Measurements from ENCODE around the gene SPTBN4. TPM values are rescaled to one million over a fixed set of nuclear protein-coding genes. Genes with fewer than 3 reads are reported as not detected.

The SPTBN4 gene
- total and polyA plus RNA-seq, 10 of the 15 experiments (the other 5 are each of a cell fraction or from before 2014, with no cell fraction given), result 0.04 to 1.1 (median 0.34) TPM; not detected in 1

DNA sequence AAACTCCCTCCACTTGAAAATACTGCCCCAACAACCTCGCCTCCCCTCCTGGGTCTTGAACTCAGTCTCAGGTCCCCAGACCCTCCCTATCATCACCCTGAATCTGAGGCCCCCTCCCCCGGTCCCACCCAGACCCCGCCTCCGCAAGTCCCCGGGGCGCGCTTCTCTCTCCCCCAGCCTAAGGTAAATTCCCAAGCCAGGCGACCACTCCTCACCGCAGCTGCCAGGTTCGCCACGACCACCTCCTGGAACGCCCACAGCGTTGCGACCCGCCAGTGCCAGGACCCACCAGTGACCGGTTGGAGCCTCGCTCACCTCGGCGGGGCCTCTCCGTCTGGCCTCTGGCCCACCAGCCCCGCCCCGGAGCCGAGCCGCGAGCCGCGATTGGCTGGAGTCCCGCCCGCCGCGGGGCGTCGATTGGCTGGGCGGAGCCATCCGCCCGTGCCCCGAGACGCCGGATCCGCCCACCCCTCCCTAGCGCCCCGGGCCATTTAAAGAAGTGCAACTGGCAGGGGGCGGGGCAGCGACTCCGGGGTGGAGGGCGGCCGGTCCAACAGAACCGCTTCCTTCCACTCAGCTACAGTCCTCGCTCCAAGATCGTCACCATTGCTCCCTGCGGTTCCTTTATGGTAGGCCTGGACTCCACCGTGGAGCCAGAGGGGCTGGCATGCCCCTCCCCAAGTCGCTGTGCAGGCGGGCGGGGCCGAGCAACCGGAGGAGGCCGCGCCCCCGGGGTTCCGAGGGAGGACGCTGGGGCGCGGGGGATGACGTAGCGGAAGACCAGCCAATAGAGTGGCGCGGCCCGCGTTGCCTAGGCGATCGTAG, 22.6 kb upstream of the SPTBN4 start, which contains the start of gene SERTAD3 (continued):
- TF ChIP-seq, protein P1, sequence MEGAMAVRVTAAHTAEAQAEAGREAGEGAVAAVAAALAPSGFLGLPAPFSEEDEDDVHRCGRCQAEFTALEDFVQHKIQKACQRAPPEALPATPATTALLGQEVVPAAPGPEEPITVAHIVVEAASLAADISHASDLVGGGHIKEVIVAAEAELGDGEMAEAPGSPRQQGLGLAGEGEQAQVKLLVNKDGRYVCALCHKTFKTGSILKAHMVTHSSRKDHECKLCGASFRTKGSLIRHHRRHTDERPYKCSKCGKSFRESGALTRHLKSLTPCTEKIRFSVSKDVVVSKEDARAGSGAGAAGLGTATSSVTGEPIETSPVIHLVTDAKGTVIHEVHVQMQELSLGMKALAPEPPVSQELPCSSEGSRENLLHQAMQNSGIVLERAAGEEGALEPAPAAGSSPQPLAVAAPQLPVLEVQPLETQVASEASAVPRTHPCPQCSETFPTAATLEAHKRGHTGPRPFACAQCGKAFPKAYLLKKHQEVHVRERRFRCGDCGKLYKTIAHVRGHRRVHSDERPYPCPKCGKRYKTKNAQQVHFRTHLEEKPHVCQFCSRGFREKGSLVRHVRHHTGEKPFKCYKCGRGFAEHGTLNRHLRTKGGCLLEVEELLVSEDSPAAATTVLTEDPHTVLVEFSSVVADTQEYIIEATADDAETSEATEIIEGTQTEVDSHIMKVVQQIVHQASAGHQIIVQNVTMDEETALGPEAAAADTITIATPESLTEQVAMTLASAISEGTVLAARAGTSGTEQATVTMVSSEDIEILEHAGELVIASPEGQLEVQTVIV (IDR thresholded peaks at IDR 0.05; ENCODE audit: borderline replicate concordance, partially characterized antibody), result no peak
- TF ChIP-seq CBX3 (IDR thresholded peaks at IDR 0.05; ENCODE audit: borderline replicate concordance, low read depth) (no peak), MXI1 (IDR thresholded peaks at IDR 0.05; ENCODE audit: low read depth, low read length) (peak; percentile 54), TCF7 (IDR thresholded peaks at IDR 0.05; ENCODE audit: borderline replicate concordance) (no peak), FOXM1 (IDR thresholded peaks at IDR 0.05; ENCODE audit: low read depth, low read length) (no peak), ASH2L (IDR thresholded peaks at IDR 0.05; ENCODE audit: borderline replicate concordance, low read depth) (no peak), RAD21 (IDR thresholded peaks at IDR 0.05; ENCODE audit: insufficient read depth, low read depth, low read length) (no peak), TARDBP (IDR thresholded peaks at IDR 0.05; ENCODE audit: borderline replicate concordance) (0 out of 2 replicates have a peak, but pooled peaks have one; percentile 25), CHD2 (IDR thresholded peaks at IDR 0.05; ENCODE audit: borderline replicate concordance, low read depth, low read length) (peak; percentile 52), SMAD5 (IDR thresholded peaks at IDR 0.05; ENCODE audit: low read depth) (peak; percentile 50; the same call in 1 of the 2 replicates), CBX5 (IDR thresholded peaks at IDR 0.05; ENCODE audit: low read depth) (no peak), EED (IDR thresholded peaks at IDR 0.05; ENCODE audit: low read depth) (no peak), POLR2AphosphoS5 (IDR thresholded peaks at IDR 0.05; ENCODE audit: low read length) (peak; percentile 83; the same call in 1 of the 2 replicates)
- TF ChIP-seq, protein P2, sequence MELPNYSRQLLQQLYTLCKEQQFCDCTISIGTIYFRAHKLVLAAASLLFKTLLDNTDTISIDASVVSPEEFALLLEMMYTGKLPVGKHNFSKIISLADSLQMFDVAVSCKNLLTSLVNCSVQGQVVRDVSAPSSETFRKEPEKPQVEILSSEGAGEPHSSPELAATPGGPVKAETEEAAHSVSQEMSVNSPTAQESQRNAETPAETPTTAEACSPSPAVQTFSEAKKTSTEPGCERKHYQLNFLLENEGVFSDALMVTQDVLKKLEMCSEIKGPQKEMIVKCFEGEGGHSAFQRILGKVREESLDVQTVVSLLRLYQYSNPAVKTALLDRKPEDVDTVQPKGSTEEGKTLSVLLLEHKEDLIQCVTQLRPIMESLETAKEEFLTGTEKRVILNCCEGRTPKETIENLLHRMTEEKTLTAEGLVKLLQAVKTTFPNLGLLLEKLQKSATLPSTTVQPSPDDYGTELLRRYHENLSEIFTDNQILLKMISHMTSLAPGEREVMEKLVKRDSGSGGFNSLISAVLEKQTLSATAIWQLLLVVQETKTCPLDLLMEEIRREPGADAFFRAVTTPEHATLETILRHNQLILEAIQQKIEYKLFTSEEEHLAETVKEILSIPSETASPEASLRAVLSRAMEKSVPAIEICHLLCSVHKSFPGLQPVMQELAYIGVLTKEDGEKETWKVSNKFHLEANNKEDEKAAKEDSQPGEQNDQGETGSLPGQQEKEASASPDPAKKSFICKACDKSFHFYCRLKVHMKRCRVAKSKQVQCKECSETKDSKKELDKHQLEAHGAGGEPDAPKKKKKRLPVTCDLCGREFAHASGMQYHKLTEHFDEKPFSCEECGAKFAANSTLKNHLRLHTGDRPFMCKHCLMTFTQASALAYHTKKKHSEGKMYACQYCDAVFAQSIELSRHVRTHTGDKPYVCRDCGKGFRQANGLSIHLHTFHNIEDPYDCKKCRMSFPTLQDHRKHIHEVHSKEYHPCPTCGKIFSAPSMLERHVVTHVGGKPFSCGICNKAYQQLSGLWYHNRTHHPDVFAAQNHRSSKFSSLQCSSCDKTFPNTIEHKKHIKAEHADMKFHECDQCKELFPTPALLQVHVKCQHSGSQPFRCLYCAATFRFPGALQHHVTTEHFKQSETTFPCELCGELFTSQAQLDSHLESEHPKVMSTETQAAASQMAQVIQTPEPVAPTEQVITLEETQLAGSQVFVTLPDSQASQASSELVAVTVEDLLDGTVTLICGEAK (IDR thresholded peaks at IDR 0.05; ENCODE audit: borderline replicate concordance), result no peak
- TF ChIP-seq, protein P3, sequence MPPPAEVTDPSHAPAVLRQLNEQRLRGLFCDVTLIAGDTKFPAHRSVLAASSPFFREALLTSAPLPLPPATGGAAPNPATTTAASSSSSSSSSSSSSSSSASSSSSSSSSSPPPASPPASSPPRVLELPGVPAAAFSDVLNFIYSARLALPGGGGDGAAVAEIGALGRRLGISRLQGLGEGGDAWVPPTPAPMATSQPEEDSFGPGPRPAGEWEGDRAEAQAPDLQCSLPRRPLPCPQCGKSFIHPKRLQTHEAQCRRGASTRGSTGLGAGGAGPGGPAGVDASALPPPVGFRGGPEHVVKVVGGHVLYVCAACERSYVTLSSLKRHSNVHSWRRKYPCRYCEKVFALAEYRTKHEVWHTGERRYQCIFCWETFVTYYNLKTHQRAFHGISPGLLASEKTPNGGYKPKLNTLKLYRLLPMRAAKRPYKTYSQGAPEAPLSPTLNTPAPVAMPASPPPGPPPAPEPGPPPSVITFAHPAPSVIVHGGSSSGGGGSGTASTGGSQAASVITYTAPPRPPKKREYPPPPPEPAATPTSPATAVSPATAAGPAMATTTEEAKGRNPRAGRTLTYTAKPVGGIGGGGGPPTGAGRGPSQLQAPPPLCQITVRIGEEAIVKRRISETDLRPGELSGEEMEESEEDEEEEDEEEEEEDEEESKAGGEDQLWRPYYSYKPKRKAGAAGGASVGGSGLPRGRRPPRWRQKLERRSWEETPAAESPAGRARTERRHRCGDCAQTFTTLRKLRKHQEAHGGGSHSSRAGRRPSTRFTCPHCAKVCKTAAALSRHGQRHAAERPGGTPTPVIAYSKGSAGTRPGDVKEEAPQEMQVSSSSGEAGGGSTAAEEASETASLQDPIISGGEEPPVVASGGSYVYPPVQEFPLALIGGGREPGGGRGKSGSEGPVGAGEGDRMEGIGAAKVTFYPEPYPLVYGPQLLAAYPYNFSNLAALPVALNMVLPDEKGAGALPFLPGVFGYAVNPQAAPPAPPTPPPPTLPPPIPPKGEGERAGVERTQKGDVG (CRISPR knock-in tag; IDR thresholded peaks at IDR 0.05), result no peak
- TF ChIP-seq, protein P4, sequence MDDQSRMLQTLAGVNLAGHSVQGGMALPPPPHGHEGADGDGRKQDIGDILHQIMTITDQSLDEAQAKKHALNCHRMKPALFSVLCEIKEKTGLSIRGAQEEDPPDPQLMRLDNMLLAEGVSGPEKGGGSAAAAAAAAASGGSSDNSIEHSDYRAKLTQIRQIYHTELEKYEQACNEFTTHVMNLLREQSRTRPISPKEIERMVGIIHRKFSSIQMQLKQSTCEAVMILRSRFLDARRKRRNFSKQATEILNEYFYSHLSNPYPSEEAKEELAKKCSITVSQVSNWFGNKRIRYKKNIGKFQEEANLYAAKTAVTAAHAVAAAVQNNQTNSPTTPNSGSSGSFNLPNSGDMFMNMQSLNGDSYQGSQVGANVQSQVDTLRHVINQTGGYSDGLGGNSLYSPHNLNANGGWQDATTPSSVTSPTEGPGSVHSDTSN (IDR thresholded peaks at IDR 0.05; ENCODE audit: insufficient replicate concordance, low read depth, low read length), result no peak
- TF ChIP-seq, protein P5, sequence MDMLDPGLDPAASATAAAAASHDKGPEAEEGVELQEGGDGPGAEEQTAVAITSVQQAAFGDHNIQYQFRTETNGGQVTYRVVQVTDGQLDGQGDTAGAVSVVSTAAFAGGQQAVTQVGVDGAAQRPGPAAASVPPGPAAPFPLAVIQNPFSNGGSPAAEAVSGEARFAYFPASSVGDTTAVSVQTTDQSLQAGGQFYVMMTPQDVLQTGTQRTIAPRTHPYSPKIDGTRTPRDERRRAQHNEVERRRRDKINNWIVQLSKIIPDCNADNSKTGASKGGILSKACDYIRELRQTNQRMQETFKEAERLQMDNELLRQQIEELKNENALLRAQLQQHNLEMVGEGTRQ (IDR thresholded peaks at IDR 0.05; ENCODE audit: borderline replicate concordance, low read depth, low read length), result no peak
